Upper lobe of left lung (tissue), 4 donors: ENCODE data around the gene HIC1.

Experiments used
- EP300 ChIP-seq, 4 donors: sonication (generic); formaldehyde crosslinking; IDR thresholded peaks; one replicate each; pipeline ENCODE4 v1.5.1; 2017; ENCODE audit warnings: antibody characterized with exemption in 4 of 4, control low read depth in 2 of 4
- POLR2AphosphoS5 ChIP-seq, 2 donors: sonication (generic); formaldehyde crosslinking; IDR thresholded peaks; one replicate each; pipeline ENCODE4 v1.5.1; 2017; ENCODE audit warnings: antibody characterized with exemption in 2 of 2
- TF ChIP-seq, protein P1 (sequence below), 6 experiments: fragments of 450-650 bp in 4 of 6; fragments of 200-600 bp in 2 of 6; sonication (generic) in 2 of 6; IDR thresholded peaks; one replicate each; pipeline ENCODE4 v1.5.1; 2016 to 2019; ENCODE audit warnings: antibody characterized with exemption in 6 of 6

- TF ChIP-seq EP300 (IDR thresholded peaks at IDR 0.05) = no peak
- TF ChIP-seq, protein P1, sequence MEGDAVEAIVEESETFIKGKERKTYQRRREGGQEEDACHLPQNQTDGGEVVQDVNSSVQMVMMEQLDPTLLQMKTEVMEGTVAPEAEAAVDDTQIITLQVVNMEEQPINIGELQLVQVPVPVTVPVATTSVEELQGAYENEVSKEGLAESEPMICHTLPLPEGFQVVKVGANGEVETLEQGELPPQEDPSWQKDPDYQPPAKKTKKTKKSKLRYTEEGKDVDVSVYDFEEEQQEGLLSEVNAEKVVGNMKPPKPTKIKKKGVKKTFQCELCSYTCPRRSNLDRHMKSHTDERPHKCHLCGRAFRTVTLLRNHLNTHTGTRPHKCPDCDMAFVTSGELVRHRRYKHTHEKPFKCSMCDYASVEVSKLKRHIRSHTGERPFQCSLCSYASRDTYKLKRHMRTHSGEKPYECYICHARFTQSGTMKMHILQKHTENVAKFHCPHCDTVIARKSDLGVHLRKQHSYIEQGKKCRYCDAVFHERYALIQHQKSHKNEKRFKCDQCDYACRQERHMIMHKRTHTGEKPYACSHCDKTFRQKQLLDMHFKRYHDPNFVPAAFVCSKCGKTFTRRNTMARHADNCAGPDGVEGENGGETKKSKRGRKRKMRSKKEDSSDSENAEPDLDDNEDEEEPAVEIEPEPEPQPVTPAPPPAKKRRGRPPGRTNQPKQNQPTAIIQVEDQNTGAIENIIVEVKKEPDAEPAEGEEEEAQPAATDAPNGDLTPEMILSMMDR (IDR thresholded peaks at IDR 0.05) = no peak
- no peak for TF ChIP-seq POLR2AphosphoS5 (IDR thresholded peaks at IDR 0.05)
These were observed 13.9 kb upstream of the HIC1 start for GRCh38 chr17:2040942-2041560.
